NCI-H446 (cell line): Measurements from ENCODE around the gene PTPN11.
A peak's percentile ranks its signal among the peaks of the same experiment; 100 is the strongest.
"Not testable (repeated sequence)": the region's sequence is repeated elsewhere in the genome, so short reads cannot be mapped to it uniquely, and the experiment has no call there.

ENCODE experiments used
- DNase-seq, 2 experiments: peaks; one replicate each; lab custom pipeline; 2025; lab: John Stamatoyannopoulos, UW

The PTPN11 gene

DNA sequence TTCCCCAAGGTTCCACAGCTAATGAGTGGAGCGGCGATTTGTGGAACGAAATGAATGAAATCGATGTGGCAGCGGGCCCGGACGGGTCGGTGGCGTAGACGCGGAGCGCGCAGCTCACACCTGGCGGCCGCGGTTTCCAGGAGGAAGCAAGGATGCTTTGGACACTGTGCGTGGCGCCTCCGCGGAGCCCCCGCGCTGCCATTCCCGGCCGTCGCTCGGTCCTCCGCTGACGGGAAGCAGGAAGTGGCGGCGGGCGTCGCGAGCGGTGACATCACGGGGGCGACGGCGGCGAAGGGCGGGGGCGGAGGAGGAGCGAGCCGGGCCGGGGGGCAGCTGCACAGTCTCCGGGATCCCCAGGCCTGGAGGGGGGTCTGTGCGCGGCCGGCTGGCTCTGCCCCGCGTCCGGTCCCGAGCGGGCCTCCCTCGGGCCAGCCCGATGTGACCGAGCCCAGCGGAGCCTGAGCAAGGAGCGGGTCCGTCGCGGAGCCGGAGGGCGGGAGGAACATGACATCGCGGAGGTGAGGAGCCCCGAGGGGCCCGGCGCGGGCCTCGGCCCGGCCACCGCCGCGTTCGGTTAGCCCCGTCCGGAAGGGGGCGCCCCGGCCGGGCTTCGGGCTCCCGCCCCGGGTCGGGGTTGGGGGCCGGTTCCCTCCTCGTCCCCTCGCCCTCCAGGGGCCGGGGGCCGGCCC, at the start of gene PTPN11:
Gene PTPN11, plus strand, starts transcription at position 340 of the 689 bp plus-strand sequence. Its CDS starts 165 bp downstream, at position 505.
- DNase-seq, result peak; percentile 14 to 69

DNA sequence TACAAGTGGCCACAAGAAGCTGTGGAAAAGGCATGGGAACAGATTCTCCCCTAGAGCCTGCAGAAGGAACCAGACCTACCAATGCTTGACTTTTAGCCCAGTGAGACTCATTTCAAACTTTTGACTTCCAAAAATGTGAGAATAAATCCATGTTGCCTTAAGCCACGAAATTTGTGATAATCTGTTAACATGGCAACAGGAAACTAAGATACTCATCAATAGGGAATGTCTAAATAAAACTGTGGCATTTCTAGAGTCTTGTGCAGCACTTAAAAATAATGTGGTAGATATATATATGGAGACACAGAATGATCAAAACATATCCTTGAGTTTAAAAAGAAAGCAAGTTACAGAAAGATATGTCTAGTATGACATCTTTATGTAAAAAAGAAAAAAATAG, 48.5 kb upstream of the PTPN11 start:
- DNase-seq, result no peak

DNA sequence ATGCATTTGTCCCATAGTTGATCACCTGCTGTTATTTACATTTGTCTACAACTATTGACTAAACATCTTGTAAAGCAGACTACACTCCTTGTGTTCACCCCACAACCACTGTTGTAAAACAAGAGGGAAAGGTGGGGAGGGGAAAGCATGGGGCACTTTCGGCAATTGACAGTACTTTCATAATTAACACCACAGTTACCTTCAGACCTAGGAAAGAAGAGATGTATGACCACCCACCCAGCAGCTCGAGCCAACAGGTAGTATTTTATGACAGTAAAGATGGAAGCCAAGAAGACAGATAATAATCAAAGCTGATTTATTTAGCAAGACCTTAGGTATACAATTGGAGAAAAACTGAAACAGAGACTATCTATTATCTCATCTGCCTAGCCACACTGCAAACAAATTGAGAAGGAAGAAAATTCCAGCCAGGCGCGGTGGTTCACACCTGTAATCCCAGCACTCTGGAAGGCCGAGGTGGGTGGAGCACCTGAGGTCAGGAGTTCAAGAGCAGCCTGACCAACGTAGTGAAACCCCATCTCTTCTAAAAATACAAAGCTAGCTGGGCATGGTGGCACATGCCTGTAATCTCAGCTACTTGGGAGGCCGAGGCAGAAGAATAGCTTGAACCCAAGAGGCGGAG, 47.8 kb upstream of the PTPN11 start:
- DNase-seq, result no peak

DNA sequence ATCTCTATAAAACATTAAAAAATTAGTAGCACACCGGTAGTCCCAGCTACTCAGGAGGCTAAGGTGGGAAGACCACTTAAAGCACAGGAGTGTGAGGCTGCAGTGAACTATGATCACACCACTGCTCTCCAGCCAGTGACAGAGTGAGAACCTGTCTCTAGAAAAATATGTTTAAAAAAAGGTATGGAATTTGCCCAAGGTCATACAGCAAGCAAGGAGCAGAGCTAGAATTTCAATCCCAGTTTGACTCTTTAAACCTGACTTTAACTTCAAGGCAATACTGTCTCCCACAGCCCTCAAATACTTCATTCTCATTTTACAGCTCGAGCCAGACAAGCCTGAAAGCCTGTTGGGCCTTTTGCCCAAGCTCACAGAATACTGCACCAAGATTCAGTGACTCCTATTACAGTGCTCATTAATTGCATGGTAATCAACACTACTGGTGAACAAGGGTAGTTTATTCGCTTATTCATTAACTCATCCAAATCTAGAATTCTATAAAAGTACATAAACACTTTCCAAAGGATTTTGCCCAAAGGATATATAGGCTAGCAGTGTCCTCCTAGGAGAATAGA, 44.5 kb upstream of the PTPN11 start:
- no peak for DNase-seq

DNA sequence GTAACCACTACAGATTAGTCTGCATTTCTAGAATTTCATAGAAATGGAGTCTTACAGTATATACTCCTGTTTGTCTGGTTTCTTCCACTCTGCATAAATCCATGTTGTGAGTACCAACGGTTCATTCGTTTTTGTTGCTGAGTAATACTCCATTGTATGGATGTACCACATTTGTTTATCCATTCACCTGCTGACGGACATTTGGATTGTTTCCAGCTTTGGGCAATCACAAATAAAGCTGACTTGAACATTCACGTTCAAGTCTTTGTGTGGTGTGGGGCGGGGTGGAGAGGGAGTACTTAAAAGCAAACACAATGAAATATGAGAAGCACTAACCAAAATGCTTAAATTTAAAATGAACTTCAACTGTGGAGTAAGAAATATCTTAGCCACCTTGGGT, 43.6 kb upstream of the PTPN11 start:
- peak in 1 of 2 experiments; percentile 6 for DNase-seq

DNA sequence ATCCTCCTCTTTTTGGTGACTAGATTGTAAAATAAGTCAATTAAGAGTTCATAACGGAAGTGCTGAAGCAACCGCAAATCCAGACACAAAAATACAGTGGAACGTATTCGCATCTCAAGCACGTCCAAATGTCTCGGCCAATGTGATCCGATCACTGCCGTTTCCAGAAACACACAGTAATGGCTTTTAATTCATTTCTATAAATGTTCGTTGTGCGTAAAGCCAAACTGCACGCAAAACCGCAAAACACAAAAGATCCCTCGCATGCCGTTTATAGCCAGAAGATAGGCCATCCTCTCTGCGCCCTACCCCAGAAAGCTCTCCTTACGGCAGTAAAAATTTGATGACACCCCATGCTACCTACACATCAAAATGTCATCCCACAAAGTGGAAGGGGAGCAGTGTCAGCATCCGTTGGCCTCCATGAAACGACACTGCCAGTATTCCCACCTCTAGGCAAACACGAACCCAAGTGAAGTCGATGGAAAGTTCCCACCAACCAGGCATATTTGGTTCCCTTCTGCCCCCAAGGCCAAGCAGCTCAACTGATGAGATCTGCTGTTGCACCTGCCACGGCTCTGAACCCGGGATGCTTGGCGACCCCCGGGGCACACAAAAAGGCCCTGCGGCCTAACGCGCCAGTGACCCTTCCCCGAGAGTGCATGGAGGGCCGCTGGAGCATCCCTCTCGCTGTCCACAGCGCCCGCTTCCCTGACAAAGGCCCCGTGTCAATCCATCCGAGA, 37.9 kb upstream of the PTPN11 start:
- no peak for DNase-seq

DNA sequence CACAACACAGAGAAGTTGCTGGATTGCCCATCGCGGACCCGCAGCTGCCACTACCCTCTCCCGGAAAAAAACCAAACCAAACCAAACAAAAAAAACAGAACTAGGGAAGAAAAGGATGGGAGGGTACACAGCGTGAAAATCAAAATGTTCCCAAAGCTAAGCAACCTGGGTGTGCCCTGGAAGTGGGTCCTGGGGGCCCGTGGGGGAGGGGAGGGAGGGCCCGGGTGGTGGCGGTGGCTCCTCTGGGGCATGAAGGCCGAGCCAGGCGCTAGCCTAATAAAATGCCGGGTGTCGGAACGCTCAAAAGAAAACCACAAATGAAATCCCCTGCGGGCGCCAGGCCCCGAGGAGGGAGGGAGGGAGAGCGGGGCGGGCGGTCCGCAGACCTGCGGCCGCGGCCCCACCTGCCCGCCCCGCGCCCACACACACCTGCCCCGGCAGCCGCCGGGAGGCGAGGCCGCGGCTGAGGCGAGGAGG, 37.3 kb upstream of the PTPN11 start:
- DNase-seq, result no peak

DNA sequence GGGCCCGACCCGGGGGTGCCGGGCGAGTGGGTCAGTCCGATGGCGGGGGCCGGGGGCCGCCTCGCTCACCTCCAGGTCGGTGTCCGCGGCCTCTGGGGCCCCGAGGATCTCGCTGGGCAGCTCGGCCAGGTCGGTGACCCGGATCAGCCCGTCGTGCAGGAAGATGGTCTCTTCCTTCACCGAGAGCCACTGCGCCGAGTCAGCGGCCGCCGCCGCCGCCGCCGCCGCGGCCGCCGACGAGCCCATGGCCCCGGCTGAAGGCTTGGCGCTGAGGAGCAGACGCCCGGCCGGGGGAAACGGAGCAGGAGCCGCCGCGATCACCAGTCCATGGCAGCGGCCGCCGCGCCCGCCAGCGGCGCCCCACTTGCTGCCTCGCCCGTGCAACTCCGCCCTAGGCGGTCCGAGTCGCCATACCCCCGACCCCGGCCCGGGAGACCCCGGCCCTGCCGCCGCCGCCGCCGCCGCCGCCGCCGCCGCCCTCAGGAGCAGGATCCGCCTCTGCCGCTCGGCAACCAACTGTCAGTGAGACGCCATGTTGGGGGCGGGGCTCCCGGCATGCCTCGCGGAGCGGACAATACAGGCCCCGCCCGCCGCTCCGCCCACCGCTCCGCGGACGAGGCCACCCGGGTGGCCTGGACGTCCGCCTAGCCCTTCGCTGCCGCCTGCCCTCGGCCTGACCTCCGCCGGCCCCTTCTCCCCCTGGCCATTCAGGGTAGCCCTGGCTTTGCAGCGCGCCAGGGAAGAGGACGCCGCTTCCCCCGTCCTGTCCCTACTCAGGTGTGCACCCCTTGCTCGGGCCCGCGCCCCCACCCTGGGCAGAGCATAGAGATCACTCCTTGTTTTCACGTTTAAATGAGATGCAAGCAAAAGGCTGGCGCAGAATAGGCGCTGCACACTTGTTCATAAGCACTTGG, 36.6 kb upstream of the PTPN11 start, which contains the start of gene HECTD4:
Gene HECTD4, minus strand, starts transcription at position 549 of the 914 bp plus-strand sequence. Its CDS starts 303 bp downstream, at position 246.
- peak; percentile 66 to 89 for DNase-seq

DNA sequence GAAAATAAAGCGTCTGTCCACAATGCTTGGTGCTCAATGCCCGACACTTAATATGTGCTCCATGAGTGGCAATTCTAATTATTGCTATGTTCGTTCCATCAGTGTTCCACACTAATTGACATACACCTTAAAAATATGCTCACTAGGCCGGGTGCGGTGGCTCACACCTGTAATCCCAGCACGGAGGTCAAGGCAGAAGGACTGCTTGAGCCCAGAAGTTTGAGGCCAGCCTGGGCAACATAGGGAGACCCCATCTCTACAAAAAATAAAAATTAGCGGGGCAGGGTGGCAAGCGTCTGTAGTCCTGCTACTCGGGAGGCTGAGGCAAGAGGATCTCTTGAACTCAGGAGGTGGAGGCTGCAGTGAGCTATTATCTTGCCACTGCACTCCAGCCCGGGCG, 35.9 kb upstream of the PTPN11 start:
- no peak for DNase-seq

DNA sequence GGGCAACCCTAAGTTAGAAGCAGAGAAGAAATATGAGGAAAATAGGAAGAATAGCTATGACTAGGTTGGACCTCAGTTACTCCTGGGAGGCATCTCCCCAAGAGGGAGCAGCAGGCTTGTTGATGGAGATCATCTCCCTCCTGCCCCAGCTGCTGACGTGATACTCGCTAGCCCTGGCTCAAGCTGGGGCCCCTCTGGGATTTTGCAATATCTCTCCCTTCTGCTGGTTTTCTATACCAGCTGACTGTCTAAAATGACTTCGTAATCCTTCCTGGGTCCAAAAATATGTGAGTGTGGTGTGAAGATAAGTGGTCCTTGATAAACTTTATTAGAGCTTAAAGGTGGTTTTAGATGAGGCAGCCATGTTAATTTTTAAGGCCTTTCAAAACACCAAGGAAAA, 32.0 kb upstream of the PTPN11 start:
- no peak for DNase-seq

DNA sequence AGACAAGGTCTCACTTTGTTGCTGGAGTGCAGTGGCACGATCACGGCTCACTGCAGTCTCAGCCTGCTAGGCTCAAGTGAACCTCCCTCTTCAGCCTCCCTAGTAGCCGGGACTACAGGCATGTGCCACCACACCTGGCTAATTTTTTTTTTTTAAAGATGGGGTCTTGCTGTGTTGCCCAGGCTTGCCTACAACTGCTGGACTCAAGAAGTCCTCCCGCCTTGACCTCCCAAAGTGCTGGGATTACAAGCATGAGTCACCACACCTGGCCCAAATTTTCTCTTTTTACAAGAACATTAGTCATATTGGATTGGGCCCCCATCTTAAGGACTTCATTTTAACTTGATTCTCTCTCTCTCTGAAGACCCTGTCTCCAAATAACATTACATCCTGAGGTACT, 29.5 kb upstream of the PTPN11 start:
- no peak for DNase-seq

DNA sequence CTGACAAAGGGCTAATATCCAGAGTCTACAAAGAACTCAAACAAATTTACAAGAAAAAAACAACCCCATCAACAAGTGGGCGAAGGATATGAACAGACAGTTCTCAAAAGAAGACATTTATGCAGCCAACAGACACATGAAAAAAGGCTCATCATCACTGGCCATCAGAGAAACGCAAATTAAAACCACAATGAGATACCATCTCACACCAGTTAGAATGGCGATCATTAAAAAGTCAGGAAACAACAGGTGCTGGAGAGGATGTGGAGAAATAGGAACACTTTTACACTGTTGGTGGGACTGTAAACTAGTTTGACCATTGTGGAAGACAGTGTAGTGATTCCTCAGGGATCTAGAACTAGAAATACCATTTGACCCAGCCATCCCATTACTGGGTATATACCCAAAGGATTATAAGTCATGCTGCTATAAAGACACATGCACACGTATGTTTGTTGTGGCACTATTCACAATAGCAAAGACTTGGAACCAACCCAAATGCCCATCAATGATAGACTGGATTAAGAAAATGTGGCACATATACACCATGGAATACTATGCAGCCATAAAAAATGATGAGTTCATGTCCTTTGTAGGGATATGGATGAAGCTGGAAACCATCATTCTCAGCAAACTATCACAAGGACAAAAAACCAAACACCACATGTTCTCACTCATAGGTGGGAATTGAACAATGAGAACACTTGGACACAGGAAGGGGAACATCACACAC, 28.7 kb upstream of the PTPN11 start:
- DNase-seq, result not testable (repeated sequence)

DNA sequence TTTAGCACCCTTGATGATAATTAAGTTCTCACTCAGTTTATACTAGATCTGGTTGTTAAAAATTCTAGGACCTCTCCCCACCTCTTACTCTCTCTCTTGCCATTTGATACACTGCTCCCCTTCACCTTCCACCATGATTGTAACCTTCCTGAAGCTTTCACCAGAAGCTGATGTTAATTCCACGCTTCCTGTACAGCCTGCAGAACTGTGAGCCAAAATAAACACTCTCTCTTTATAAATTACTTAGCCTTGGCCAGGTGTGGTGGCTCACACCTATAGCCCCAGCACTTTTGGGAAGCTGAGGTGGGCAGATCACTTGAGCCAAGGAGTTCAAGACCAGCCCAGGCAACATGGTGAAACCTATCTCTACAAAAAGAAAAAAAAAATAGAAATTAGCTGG, 25.4 kb upstream of the PTPN11 start:
- DNase-seq, result no peak

DNA sequence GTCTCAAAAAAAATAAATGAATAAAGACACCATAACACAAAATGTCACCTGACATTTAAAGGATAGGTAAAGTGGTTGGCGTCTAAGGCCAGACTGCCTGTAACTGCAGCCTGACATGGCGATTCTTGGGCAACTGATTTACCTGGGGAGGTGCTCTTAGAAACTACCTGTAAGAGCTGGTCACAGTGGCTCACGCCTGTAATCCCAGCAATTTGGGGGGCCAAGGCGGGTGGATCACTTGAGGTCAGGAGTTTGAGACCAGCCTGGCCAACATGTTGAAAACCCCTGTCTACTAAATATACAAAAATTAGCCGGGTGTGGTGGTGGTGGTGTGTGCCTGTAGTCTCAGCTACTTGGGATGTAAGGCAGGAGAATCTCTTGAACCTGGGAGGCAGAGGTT, 17.7 kb upstream of the PTPN11 start:
- no peak for DNase-seq

DNA sequence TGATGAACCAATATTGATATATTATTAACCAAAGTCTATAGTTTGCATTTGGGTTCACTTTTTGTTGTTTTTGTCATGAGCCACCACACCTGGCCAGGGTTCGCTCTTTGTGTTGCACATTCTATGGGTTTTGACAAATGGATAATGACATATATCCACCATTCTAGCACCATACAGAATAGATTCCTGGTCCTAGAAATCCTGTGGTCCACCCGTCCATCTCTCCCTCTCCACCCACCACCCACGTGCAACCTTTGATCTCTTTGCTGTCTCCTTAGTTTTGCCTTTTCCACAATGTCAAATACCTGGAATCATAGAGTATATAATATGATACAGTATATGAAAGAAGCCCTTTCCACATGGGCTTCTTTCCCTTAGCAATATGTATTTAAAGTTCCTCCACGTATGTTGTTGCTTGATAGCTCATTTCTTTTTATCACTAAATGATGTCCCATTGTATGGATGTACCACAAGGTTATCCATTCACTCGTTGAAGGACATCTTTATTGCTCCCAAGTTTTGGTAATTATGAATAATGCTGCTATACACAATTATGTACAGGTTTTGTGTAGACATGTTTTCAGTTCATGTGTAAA, 16.7 kb upstream of the PTPN11 start:
- DNase-seq, result no peak

DNA sequence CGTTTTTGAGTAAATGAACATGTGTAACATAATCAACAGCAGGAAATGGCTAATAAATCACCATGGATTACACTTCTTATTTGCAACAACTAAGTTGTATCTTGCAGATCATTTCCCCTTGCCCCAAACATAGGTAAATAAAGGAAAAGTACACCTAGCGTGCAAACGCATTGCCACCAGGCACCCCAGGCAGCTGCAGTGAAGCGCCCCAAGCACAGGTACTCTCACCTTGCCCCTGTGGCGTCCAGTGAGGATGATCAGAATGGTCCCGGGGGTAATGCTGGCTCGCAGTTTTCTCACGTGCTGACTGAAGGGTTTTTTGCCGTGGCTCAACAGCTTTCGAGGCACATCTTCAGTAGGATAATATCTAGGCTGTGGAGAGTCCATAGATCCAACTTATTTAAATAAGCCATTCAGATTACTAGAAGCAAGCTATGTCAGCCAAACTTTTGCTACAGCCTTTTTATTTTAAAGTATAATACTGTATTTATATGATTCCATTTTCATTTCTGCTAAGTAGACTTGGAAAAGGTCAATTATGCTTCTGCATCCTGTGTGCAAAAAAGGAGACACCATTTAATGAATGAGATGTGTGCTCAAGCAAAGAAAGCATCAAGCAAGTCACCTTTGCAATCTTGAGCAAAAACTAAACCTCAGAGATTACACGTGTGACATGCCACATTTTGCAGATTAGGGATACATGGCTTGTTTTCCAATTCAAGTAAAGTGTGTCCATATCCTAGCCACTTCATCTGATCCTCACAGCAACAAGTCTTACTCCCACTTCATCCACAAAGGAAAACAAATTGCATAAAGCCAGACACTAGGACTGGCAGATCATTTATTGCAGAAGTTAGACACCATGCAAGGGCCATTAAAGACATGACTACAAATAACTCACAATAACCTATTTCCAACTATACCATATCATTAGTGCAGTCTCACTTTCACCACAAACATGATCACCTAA, 11.9 kb upstream of the PTPN11 start:
- no peak for DNase-seq

DNA sequence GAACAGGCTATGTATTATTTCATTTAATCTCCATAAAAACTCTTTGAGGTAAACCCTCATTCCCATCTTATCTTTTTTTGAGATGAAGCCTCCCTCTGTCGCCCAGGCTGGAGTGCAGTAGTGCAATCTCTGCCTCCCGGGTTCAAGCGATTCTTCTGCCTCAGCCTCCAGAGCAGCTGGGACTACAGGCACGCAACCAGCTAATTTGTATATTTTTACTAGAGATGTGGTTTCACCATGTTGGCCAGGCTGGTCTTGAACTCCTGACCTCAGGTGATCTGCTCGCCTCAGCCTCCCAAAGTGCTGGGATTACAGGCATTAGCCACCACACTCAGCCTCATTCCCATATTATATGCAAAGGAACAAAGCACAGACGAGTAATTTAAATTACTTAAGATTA, 11.1 kb upstream of the PTPN11 start:
- DNase-seq, result not testable (repeated sequence)

DNA sequence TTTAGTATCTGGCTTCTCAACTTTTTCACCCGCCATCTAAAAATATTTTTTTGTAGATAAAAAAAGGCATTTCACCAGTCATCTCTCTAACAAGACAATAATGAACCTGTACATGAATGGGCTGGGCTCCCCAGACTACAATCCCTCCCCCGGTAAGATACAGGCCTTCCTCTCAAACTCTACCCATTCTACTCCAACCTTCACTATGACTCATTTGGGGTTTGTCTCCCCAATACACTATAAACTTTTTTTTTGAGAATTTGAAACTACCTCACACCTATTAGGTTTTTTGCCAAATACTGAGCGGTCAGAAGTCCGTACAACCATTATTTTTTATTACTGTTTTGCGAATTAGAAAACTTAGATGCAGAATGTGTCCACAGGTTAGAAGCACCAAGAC, 10.1 kb upstream of the PTPN11 start:
- DNase-seq, result no peak
